ENCODE results near the gene TOE1.

- TF ChIP-seq CTCF (IDR thresholded peaks at IDR 0.05 in 4 of 5, conservative IDR thresholded peaks at IDR 0.05 in 1 of 5), result no peak
- TF ChIP-seq POLR2A (IDR thresholded peaks at IDR 0.05), result no peak
Observed at GRCh38 chr1:45375104-45376090, 35.4 kb downstream of the TOE1 start.

Data from gastrocnemius medialis (tissue), 4 donors.